Ovary (tissue), 9 donors: Measurements from ENCODE around the gene CLRN1. TPM values are rescaled to one million over a fixed set of nuclear protein-coding genes. Genes with fewer than 3 reads are reported as not detected.

Experiments
- DNase-seq, 5 donors: peaks; one replicate each; pipeline ENCODE4 v3.0.0-alpha.2; 2019 to 2020
- H3K27ac ChIP-seq, 2 donors: fragments of 200-600 bp; one replicate each; pipeline versions ENCODE4 v1.5.1 to v1.8.0; 2019 to 2022
- H3K27me3 ChIP-seq: fragments of 200-600 bp; one replicate; pipeline ENCODE4 v1.8.0; 2022
- H3K36me3 ChIP-seq: fragments of 200-600 bp; sonication (generic); one replicate; pipeline ENCODE4 v1.5.1; 2019
- H3K4me1 ChIP-seq: one replicate; pipeline ENCODE4 v1.8.1; 2013; ENCODE audit warnings: mild to moderate bottlenecking, moderate library complexity; ENCODE audit not compliant: insufficient read depth
- H3K4me3 ChIP-seq: fragments of 200-600 bp; sonication (generic); one replicate; pipeline ENCODE4 v1.5.1; 2017
- H3K9me3 ChIP-seq, 2 donors: fragments of 200-600 bp in 1 of 2; sonication (generic) in 1 of 2; one replicate each; pipeline versions ENCODE4 v1.5.1 to v1.8.1; 2013 to 2019; ENCODE audit warnings: mild to moderate bottlenecking in 1 of 2, moderate library complexity in 1 of 2
- CTCF ChIP-seq, 3 donors: fragments of 450-650 bp in 2 of 3; fragments of 200-600 bp in 1 of 3; IDR thresholded peaks; one replicate each; pipeline versions ENCODE4 v1.5.1 to v1.8.0; 2016 to 2022; ENCODE audit warnings: antibody characterized with exemption in 3 of 3, mild to moderate bottlenecking in 1 of 3
- EP300 ChIP-seq: sonication (generic); formaldehyde crosslinking; IDR thresholded peaks from one replicate; pipeline ENCODE4 v1.6.1; 2017; ENCODE audit warnings: antibody characterized with exemption
- POLR2A ChIP-seq: fragments of 450-650 bp; IDR thresholded peaks from one replicate; pipeline ENCODE4 v1.6.1; 2017; ENCODE audit warnings: antibody characterized with exemption, mild to moderate bottlenecking, moderate library complexity
- WGBS, 3 donors: extraction: QIAGEN DNeasy Blood & Tissue Kit in 1 of 3; methylation state at CpG; one replicate each; pipeline versions ENCODE4 v1.1.5 to v1.1.7; 2013 to 2017; 5-methylcytosine and 5-hydroxymethylcytosine counted together
- intact Hi-C, 4 donors: fragments of 100-400 bp; cut with DNase I; formaldehyde crosslinking; loops; one replicate each; pipeline versions ENCODE4 v1.11.0 to v1.15.1; 2022 to 2023
- polyA plus RNA-seq, 2 donors: library from polyadenylated mRNA; stranded (reverse); fragments of 200-250 nt in 1 of 2; fragments of 350-450 nt in 1 of 2; fragmentation: Illumina TruSeq in 1 of 2; extraction: RNeasy Lipid Tissue Mini Kit (QIAGEN cat#74804) in 1 of 2; gene quantifications; one replicate each; pipeline ENCODE4 v1.2.3, GENCODE V29; 2013 to 2014
- total RNA-seq, 7 donors: library from RNA; depleted of rRNA in 2 of 7; stranded (reverse); fragments of >200 nt in 2 of 7; fragmentation: NEBNext Ultra II Directional in 3 of 7; extraction: Animal tissue kit (Norgen Biotek cat#: 25700) in 3 of 7; gene quantifications; one replicate each; pipeline versions ENCODE4 v1.1.0 to v1.2.4, GENCODE V29; 2016 to 2023
- donor health status: DM: no; HTN: no; CAD: no; lungs with moderate emphysema.
- donor health status: DM: no; HTN: no; CAD: no.
- donor health status: Bipolar disorder and iron deficiency.
- donor health status: DM: yes; HTN: yes; CAD: no.
- donor health status: DM: no; HTN: no; CAD: no.
- donor health status: DM: yes; HTN: yes; CAD: no.

Gene CLRN1
- total and polyA plus RNA-seq, 9 donors = not detected

- WGBS, 3 donors = 87 to 93% (median 90%) methylated on average over 9 of the region's 9 CpGs
- no peak for DNase-seq
- Histone ChIP-seq H3K9me3 (no peaks in the 10 kb centered on the region), H3K27me3 (no peaks in the 10 kb centered on the region), H3K4me3 (no peak overlapping the region), H3K4me1 (no peaks in the 10 kb centered on the region), H3K36me3 (no peaks in the 10 kb centered on the region), H3K27ac (no peak overlapping the region)
- no peak for TF ChIP-seq POLR2A
- TF ChIP-seq EP300 = no peak
- no peak for TF ChIP-seq CTCF (IDR thresholded peaks at IDR 0.05)
- intact Hi-C loops = no loop called here
These were observed 81.7 kb downstream of the CLRN1 start for GRCh38 chr3:150890831-150891230.

- H3K4me3 ChIP-seq = no peak overlapping the region
- H3K27ac ChIP-seq = no peak overlapping the region
- no peaks in the 10 kb centered on the region for H3K27me3 ChIP-seq
- H3K36me3 ChIP-seq = no peaks in the 10 kb centered on the region
- no peaks in the 10 kb centered on the region for H3K4me1 ChIP-seq
- DNase-seq = no peak
- no peaks in the 10 kb centered on the region for H3K9me3 ChIP-seq
- TF ChIP-seq POLR2A = no peak
- TF ChIP-seq CTCF (IDR thresholded peaks at IDR 0.05) = no peak
- no peak for TF ChIP-seq EP300
- 54 to 66% (median 55%) methylated on average over 3 of the region's 3 CpGs for WGBS, 3 donors
- intact Hi-C loops = no loop called here
These were observed 82.2 kb downstream of the CLRN1 start for GRCh38 chr3:150890295-150890694.

GRCh38 chr3:150889106-150889505 is 83.4 kb downstream of the CLRN1 start:
- H3K27ac ChIP-seq = no peak overlapping the region
- no peak overlapping the region for H3K4me3 ChIP-seq
- no peak for TF ChIP-seq POLR2A
- TF ChIP-seq CTCF (IDR thresholded peaks at IDR 0.05) = no peak
- TF ChIP-seq EP300 = no peak
- WGBS, 3 donors = 81 to 88% (median 87%) methylated on average over 6 of the region's 6 CpGs
- no peaks in the 10 kb centered on the region for H3K4me1 ChIP-seq
- no peaks in the 10 kb centered on the region for H3K27me3 ChIP-seq
- DNase-seq = no peak
- H3K36me3 ChIP-seq = no peaks in the 10 kb centered on the region
- no peaks in the 10 kb centered on the region for H3K9me3 ChIP-seq
- intact Hi-C loops = no loop called here

GRCh38 chr3:150887031-150887430 is 85.5 kb downstream of the CLRN1 start:
- WGBS, 3 donors = 95 to 97% (median 96%) methylated on average over 2 of the region's 2 CpGs
- H3K36me3 ChIP-seq = no peaks in the 10 kb centered on the region
- H3K4me3 ChIP-seq = no peak overlapping the region
- intact Hi-C loops = no loop called here
- H3K9me3 ChIP-seq = no peaks in the 10 kb centered on the region
- H3K27ac ChIP-seq = no peak overlapping the region
- H3K27me3 ChIP-seq = no peaks in the 10 kb centered on the region
- no peak for DNase-seq
- no peak for TF ChIP-seq CTCF (IDR thresholded peaks at IDR 0.05)
- no peak for TF ChIP-seq EP300
- TF ChIP-seq POLR2A = no peak
- H3K4me1 ChIP-seq = no peaks in the 10 kb centered on the region

- H3K27me3 ChIP-seq = no peaks in the 10 kb centered on the region
- H3K36me3 ChIP-seq = no peaks in the 10 kb centered on the region
- H3K4me1 ChIP-seq = no peaks in the 10 kb centered on the region
- 60 to 76% (median 72%) methylated on average over 3 of the region's 3 CpGs for WGBS, 3 donors
- H3K9me3 ChIP-seq = no peaks in the 10 kb centered on the region
- DNase-seq = no peak
- no peak overlapping the region for H3K4me3 ChIP-seq
- H3K27ac ChIP-seq = no peak overlapping the region
- TF ChIP-seq EP300 (no peak), CTCF (IDR thresholded peaks at IDR 0.05) (no peak), POLR2A (no peak)
- intact Hi-C loops = no loop called here
These were observed 87.0 kb downstream of the CLRN1 start for GRCh38 chr3:150885535-150885934.
